NCI-H345 (cell line): ENCODE results near the gene CLCNKA.
A peak's percentile ranks its signal among the peaks of the same experiment; 100 is the strongest.
"Not testable (repeated sequence)": the region's sequence is repeated elsewhere in the genome, so short reads cannot be mapped to it uniquely, and the experiment has no call there.

Source experiments
- DNase-seq: peaks from one replicate; lab custom pipeline; 2025; lab: John Stamatoyannopoulos, UW

The CLCNKA gene

DNA sequence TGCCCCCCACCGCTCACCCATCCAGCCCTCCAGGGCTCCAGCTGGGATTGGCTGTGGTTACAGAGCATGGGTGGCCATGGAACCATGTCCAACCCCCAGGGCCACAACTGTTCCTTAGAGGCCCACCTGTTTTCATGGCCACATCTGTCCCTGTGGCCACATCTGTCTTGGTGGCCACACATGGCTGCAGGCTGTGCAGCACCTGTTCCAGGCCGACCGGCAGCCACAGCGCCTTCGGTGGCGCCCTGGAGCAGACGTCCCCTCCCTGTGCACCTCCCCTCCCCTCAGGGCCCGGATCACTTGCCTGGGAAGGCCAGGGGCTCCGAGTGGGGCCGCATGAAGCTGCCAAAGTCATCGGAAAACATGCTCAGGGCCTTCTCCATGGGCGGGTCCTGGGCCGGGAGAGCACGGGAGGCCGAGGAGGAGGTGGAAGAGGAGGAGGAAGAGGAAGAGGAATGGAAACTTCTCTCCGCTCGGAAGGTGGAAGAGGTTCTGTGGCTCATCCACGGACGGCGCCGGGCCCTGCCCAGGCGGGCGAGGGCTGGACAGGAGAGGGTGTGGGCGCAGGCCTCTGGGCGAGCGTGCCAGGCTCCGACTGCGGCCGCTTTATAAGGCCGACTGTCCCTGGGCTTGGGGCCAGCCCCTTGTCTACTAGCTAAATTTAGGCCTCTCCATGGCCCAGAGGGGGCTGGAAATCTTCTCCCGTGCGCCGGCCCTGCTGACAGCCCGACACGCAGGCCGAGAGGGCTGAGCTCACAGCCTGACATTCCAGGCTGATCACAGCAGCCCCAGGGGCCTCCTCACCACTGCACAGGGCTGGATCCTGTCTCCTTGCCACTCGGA lies 4.2 kb upstream of the CLCNKA start, which contains the start of gene HSPB7:
TSS of gene HSPB7 (minus strand) at position 583 of the 843 bp plus-strand sequence. CDS start at position 503, 80 bp downstream.
- no peak for DNase-seq

DNA sequence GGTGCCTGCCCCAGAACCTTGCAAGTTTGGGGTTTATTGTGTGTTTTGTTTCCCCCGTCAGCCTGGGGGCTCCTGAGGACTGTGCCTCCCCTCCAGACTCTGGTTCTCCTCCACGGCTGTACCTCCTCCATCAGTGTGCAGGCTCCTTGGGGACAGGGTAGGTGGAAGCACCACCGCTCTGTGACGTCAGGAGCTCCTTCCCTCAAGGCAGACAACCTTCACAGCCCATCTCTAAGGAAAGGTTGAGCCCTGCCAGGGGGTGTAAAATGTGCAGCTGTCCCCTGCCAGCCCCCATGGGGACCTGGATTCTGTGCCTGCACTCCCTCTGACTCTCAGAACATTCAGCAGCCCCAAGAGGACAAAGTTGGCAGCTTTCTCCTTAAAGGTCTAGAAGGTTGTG lies 3.5 kb upstream of the CLCNKA start:
- DNase-seq = no peak

DNA sequence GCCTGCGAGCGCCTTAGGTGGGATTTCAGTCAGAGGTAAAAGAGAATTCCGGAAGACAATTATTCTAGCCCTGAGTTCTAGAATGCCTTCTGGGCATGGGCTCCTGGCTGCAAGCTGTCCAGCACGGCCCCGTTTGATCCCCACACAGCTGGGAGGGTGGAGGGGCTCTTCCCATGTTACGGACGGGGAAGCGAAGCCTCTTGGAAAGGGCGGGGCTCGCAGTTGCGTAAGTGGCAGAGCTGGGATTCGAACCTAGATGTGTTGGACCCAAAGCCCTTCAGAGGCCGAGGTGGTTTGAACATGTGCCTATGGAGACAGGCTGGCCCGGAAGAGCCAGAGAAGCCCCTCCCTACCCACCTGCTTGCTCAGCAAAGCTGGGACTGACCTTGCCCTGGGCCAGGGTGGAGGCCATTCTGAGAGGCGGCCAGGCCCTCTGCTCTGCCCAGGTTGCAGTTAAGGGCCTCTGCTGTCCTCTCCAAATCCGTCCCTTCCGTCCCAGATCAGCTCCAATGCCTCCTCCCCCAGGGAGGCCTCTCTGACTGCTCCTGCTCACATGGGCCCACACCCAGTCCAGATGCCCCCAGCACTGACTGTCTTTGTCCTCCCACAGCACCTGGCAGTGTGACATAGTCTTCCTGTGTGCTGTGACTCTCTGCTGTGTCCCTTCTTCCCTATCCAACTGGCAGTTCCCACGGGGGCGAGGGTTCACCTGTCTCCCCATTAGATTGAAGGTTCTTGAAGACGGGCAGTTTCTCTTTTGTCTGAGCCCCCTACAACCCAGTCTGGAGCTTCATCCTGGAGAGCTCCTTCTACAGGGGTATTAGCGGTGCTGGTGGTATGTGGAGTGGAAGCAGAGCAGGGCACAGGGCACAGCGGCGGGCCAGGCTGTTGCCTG lies 2.8 kb upstream of the CLCNKA start:
- DNase-seq = no peak

DNA sequence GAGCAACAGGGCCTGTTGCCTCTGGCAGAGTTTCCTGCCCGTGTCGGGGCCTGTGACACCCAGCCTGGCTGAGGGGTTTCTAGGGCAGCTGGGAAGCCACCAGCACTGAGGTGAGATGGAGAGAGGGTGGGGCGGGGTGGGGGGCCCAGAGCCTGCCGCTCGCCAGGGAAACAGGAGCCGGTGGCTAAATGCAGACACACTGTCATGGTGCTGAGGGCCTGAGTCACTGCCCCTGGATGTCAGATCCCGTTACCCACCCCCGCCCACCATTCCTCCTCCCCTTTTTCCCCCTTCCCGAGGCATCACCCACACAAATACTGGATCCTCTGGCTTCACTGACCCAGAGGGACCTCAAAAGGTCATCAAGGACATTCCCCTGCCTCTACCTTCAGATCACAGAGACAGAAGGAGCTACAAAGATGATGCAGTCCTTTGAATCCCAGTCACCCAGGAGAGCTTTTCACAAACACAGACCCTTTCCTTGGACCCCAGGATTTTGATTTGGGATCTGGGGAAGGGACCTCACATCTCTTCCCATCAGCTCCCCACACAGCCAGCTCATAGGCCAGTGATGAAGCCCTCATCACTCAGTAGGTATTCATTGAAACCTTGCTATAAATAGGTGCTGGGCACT lies 2.1 kb upstream of the CLCNKA start:
- no peak for DNase-seq

DNA sequence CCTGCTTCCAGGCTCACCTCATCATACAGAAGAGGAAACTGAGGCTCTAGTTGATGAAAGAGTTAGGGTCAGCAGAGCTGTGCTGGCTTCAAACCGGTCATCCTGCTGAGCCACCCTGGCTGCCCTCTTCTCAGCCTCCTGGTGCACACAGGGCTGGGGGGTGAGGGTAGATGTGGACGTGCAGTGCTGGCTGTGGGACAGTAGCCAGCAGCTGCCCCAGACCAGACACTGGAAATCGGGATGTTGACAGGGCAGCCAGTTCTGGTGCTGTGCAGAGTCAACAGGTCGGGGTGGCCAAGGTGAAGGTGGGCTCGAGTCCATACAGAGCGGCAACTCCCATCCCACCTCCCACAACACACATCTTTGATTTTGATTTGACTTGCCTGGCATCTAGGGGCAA lies 1.5 kb upstream of the CLCNKA start:
- DNase-seq = no peak

DNA sequence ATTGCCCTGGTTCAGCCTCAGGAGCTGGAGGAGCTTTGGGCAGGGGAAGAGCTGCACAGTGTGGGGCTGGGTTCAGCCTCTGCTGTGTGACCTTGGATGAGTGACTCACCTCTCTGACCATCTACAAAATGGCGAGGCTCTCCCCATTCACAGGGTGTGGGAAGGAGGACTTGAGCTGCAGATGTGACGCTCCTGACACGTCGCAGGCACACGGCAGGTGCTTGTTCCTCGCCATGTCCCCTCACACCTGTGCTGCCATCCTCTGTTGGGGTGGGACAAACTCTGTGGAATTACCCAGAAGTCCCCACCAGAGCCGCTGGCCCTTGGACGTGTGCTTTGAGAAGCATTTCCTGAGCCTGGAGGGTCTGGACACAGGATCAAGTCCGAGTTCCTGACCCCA lies 958 bp upstream of the CLCNKA start:
- not testable (repeated sequence) for DNase-seq

DNA sequence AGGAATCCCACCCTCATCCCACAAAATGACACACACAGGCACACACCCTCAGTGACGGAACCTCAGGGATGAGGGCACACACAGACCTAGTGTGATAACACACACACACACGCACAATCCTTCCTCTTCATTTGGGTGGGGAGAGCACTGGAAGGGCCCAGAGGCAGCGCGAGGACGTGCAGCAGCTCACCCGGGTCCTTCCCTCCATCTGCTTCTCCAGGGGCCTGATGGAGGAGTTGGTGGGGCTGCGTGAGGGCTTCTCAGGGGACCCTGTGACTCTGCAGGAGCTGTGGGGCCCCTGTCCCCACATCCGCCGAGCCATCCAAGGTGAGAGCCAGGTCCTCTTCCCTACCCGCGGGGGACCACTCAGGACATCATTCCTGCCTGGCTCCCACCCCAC lies 557 bp downstream of the CLCNKA start:
- DNase-seq = no peak

DNA sequence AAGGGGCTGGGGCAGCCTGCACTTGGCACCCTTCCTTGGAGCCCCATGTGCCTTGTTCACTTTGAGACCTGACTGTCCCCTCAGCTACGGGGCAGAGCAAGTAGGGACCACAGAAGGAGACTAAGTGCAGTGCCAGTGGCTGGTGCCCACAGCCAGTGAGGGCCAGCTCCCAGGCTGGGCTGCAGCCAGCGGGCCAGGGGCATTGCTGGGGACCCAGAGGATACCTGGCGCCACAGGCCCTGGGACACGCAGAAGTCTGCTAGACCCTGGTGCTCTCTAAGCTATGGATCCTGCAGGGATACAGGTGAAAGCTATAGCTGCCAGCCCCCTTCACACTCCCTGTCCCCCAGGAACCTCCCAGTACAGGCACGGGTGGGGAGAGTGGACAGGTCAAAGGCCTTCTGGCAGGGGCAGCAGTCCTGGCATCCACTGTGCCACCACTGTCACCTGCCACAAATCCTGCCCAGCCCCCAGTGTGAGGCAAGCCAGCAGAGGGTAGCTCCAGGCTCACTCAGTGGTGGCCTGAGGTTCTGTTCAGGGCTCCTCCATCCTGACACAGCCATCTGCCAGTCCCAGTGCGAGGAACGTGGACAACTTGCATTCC lies 1.3 kb downstream of the CLCNKA start:
- DNase-seq = no peak

DNA sequence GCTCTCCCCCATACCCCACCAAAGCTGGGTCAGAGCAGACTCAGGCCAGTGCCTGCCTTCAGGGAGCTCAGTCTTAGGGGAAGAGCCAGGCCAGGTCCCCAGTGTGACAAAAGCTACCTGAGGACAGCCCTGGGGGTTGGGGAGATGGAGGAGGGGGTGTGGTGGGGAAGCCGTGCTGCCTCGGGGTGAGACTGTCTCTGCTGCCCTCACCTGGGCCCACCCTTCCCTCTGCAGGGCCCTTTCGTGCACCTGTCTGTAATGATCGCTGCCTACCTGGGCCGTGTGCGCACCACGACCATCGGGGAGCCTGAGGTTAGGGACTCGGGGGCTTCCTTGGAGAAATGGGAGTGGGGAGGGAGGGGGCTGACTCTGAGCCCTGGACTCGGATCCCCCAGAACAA lies 4.5 kb downstream of the CLCNKA start:
- not testable (repeated sequence) for DNase-seq

DNA sequence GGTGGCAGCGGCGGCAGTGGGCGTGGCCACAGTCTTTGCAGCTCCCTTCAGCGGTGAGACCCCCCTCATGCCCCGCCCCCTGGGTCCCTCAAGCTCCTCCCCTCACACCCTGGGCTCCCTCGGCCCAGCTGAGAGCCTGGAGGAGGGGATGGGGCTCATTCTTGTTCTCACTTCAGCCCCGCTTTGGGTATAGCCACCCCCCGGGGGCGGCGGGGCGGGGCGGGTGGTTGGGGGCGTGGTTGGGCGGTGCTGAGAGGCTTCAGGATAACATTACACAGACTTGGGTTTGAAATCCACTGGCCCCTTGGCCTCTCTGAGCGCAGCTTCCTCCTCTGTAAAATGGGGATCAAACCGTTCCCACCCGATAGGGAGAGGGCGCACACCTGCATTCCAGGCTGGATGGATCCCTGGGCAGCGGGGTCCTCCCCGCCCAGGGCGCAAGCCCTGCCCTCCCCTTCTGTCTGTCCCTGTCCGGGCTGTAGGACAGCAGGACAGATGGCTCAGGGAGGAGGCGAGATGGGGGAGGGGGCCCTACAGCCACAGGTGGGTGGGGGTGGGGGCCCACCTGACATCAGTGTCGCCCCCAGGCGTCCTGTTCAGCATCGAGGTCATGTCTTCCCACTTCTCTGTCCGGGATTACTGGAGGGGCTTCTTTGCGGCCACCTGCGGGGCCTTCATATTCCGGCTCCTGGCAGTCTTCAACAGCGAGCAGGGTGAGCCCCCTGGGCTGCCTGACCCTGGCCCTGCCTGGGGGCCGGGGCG lies 5.1 kb downstream of the CLCNKA start:
- no peak for DNase-seq

DNA sequence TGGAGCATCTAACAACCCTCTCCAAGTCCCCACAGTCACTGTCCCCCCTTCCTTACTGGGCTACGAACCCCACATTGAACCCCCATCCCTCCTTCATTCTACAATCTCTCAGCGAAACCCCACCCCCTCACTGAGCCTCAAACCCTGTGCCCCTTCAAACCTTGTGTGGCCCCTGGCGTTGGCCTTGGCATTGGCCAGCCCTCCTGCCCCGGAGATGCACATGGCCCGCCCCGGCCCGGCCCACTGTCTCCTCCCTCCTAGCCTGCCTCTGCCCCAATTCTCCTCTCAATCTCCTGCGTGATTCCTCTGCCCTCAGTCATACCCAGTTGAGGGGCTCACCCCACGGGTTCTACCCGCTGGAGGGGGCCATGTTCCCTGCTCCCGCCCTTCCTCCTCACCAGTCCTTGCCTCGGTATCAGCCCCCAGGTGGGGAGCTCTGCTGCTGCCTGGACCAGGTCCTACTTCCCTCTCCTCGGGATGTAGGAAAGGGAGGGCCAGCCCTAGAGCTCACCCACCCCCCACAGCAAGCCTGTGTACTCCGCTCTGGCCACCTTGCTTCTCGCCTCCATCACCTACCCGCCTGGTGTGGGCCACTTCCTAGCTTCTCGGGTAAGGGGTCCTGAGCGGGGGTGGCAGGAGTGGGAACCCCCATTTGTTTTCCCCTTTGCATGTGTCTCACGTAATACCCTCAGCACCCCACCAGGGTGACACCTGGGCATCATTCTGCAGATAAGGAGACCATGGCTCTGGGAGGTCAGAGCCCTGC lies 6.6 kb downstream of the CLCNKA start:
- no peak for DNase-seq

DNA sequence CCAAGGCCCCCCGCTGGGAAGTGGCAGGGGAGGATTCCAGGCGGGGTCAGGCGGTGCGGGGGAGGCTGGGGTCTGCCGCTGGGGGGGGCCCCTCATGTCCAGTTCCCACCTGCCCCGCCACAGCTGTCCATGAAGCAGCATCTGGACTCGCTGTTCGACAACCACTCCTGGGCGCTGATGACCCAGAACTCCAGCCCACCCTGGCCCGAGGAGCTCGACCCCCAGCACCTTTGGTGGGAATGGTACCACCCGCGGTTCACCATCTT lies 7.1 kb downstream of the CLCNKA start:
- DNase-seq = not testable (repeated sequence)

DNA sequence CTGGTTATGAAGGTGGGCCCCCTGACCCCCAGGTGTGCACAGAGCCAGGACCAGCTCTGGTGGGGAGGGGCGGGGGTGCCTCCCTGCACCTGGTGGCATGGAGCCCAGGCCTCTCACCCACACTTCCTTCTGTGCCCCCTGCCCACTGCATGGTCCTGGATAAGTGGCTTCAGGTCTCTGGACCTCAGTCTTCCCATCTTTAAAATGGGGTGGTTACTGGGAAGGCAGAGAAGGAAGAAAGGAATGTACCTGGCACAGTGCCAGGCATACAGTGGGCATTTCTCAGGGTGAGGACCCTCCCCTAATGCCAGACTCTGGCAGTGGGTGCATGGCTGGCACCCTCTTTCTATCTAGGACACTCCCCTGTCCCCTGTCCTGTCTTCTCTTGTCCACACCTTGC lies 7.5 kb downstream of the CLCNKA start:
- DNase-seq = no peak

DNA sequence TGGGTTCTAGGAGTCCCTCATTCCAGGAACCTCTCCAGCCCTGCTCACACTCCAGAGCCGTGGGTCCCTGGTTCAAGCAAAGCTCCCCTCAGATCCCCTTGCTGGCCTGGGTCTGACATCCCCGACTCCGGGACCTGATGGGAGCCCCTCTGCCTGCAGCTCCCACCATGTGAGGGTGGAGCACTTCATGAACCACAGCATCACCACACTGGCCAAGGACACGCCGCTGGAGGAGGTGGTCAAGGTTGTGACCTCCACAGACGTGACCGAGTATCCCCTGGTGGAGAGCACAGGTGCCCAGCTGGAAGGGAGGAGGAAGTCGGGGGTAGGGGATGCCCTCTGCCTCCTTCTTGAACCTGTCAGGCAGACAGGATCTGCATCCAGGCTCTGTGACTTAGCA lies 9.7 kb downstream of the CLCNKA start:
- DNase-seq = no peak

DNA sequence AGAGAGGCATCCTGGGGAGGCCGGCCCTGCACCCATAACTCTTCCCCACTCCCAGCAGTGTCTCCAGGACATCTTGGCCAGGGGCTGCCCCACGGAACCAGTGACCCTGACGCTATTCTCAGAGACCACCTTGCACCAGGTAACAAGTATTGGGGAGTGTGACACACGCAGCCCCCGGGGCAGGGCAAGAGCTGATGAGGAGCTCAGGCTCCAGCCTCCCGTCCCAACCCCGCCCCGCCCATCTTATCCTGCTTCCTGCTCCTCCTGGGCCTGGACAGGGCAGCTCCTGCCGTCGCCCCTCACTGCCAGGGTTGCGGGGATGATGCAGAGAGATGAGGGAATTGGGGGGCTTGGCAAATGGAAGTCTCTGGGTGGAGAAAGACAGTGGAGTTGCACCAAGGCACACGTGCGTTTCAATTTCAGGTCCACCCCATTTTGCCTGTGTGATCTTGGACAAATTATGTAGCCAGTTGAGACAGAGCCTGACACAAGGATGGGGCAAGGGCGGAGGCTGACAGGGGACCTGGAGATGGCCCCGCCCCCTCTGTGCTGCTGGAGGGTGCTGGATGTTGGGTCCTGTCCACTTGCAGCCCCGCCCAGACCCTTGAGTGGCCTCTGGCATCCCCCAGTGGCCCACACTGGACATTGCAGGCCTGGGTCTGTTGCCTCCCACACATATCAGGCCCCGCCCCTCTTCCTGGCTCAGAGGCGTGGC lies 10.7 kb downstream of the CLCNKA start:
- DNase-seq = peak; percentile 30

DNA sequence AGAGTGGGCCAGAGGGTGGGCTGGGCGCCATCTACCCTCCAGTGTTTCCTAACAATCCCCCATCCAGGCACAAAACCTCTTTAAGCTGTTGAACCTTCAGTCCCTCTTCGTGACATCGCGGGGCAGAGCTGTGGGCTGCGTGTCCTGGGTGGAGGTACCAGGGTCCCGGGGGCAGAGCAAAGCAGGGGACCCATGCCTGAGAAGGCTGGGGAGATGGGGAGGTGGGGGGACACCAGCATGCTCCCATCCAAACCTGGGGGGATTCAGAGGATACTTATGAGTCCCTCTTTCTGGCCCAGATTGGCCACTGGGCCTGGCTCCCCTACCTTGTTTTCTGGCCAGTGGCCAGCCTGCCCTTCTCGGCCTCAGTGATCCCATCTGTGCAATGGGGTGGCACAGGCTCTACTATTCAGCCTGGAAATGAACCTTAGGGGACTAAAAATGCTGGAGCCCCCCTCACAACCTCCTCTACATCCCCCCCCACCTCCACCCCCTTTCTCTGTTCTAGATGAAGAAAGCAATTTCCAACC lies 11.3 kb downstream of the CLCNKA start:
- not testable (repeated sequence) for DNase-seq

DNA sequence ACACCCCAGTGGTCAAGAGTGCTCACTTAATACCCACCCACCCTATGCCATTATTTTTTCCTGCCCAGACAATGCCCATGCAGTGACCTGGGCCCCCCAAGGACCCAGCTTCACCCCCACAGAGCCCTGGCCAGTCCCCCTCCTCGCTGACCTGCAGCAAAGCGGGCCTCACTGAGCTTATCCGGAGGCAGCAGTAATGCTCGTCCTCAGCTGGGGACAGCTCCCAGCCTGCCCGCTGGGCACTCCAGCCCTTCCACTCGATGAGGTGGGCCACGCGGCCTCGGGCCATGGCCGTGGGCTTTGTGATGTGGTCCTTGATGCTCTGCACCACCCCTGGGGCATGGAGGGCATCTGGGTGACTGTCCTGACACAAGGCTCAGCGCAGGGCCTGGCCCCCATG lies 14.6 kb downstream of the CLCNKA start:
- DNase-seq = not testable (repeated sequence)

DNA sequence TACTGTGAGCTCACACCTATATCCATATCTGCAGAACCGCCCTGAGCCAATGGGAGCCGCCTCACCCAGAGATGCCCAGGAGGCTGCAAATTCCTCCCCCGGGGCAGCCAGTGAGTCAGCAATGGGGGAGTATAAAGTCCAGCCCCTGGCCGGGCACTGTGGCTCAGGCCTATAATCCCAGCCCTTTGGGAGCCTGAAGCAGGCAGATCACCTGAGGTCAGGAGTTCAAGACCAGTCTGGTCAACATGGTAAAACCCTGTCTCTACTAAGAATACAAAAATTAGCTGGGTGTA lies 16.7 kb downstream of the CLCNKA start:
- DNase-seq = no peak

DNA sequence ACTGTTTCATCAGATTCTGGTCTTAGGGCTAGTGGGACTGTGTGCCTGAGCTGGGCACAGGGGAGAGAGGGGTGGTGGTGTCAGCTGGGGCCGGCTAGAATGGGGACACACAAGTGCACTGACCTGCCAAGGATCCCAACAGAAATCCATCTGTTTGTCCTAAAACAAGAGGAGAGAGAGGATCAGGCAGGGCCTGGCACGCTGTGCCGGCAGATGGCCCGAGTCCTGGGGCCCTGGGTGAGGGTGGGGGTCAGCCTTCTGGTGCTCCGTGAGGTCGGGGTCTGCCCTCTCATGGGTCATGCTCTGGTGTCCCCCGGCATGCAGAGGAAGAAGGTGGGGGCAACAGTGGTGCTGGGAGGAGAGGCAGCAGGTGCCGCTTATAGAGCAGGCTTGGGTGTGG lies 18.0 kb downstream of the CLCNKA start:
- not testable (repeated sequence) for DNase-seq

DNA sequence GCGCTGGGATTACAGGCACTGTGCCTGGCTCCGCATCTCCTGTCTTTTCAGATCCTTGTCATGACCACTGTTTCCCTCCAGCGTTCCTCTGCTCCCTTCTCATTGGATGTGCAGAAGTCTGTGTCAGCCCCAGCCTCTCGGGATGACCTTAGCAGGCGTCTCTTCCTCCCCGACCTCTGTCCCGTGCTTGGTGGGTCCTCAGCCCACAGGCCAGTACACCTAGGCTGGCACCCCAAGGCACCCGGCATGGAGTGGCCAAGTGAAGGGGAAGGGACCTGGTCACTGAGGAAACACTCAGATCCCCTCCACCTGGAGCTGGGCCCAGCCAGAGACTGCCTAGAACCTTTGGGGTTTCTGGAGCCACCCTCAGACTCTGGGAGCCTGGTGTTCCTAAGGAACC lies 19.4 kb downstream of the CLCNKA start:
- no peak for DNase-seq
